HL-60 (cell line): ENCODE results near the gene CSN3.

Experiments
- DNase-seq, 2 experiments: peaks; one replicate each; pipeline ENCODE4 v3.0.0-alpha.2; 2010 to 2020; ENCODE audit warnings: low read depth in 1 of 2, low spot score in 1 of 2
- H3K27ac ChIP-seq: fragments of 250-450 bp; sonication (Bioruptor Pico); replicated peaks from 2 replicates; pipeline ENCODE4 v1.5.1; 2020; ENCODE audit warnings: mild to moderate bottlenecking, moderate library complexity
- H3K27me3 ChIP-seq: fragments of 250-450 bp; sonication (Bioruptor Pico); 2 replicates; pipeline ENCODE4 v1.5.1; 2021; ENCODE audit warnings: mild to moderate bottlenecking, moderate library complexity; ENCODE audit not compliant: insufficient read depth, poor library complexity, severe bottlenecking
- H3K4me3 ChIP-seq: replicated peaks from 2 replicates; pipeline ENCODE4 v1.5.1; 2011; ENCODE audit warnings: mild to moderate bottlenecking, control low read depth, low read length; ENCODE audit not compliant: insufficient read depth
- GABPA ChIP-seq: IDR thresholded peaks from 2 replicates; pipeline ENCODE4 v1.6.1; 2012; ENCODE audit warnings: low read depth
- POLR2AphosphoS5 ChIP-seq: IDR thresholded peaks from 2 replicates; pipeline ENCODE4 v1.6.1; 2012; ENCODE audit warnings: low read depth
- SPI1 ChIP-seq: IDR thresholded peaks from 2 replicates; pipeline ENCODE4 v1.6.1; 2012; ENCODE audit warnings: low read depth, mild to moderate bottlenecking, borderline replicate concordance
- TF ChIP-seq, protein P1 (sequence below): IDR thresholded peaks from 2 replicates; pipeline ENCODE4 v1.6.1; 2012; ENCODE audit warnings: low read depth; ENCODE audit not compliant: insufficient replicate concordance
- TF ChIP-seq, protein P2 (sequence below): IDR thresholded peaks from one replicate; pipeline ENCODE4 v1.5.1; 2011; ENCODE audit warnings: low read length, control low read depth, inconsistent platforms; ENCODE audit not compliant: insufficient read depth

CSN3 gene

DNA sequence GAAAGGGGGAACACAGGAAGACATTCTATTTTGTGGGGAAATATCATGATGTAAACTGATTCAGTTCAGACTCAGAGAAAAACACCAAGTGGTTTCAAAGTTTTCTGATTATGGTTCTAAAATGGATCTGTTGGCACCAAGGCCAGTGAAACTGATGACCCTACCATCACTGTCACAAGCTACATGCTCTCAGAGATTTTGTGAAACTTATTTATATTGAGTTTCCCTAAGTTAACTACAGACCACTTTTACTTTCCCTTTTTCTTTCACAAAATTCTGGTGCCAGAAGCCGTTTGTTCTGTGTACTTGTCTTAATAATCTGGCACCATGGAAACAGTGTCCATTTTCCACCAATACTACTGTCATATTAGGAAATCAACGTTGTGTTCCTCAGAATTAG is 48.9 kb downstream of the CSN3 start:
- TF ChIP-seq, protein P1, sequence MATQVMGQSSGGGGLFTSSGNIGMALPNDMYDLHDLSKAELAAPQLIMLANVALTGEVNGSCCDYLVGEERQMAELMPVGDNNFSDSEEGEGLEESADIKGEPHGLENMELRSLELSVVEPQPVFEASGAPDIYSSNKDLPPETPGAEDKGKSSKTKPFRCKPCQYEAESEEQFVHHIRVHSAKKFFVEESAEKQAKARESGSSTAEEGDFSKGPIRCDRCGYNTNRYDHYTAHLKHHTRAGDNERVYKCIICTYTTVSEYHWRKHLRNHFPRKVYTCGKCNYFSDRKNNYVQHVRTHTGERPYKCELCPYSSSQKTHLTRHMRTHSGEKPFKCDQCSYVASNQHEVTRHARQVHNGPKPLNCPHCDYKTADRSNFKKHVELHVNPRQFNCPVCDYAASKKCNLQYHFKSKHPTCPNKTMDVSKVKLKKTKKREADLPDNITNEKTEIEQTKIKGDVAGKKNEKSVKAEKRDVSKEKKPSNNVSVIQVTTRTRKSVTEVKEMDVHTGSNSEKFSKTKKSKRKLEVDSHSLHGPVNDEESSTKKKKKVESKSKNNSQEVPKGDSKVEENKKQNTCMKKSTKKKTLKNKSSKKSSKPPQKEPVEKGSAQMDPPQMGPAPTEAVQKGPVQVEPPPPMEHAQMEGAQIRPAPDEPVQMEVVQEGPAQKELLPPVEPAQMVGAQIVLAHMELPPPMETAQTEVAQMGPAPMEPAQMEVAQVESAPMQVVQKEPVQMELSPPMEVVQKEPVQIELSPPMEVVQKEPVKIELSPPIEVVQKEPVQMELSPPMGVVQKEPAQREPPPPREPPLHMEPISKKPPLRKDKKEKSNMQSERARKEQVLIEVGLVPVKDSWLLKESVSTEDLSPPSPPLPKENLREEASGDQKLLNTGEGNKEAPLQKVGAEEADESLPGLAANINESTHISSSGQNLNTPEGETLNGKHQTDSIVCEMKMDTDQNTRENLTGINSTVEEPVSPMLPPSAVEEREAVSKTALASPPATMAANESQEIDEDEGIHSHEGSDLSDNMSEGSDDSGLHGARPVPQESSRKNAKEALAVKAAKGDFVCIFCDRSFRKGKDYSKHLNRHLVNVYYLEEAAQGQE, result no peak
- TF ChIP-seq GABPA (no peak), POLR2AphosphoS5 (no peak), SPI1 (no peak)
- TF ChIP-seq, protein P2, sequence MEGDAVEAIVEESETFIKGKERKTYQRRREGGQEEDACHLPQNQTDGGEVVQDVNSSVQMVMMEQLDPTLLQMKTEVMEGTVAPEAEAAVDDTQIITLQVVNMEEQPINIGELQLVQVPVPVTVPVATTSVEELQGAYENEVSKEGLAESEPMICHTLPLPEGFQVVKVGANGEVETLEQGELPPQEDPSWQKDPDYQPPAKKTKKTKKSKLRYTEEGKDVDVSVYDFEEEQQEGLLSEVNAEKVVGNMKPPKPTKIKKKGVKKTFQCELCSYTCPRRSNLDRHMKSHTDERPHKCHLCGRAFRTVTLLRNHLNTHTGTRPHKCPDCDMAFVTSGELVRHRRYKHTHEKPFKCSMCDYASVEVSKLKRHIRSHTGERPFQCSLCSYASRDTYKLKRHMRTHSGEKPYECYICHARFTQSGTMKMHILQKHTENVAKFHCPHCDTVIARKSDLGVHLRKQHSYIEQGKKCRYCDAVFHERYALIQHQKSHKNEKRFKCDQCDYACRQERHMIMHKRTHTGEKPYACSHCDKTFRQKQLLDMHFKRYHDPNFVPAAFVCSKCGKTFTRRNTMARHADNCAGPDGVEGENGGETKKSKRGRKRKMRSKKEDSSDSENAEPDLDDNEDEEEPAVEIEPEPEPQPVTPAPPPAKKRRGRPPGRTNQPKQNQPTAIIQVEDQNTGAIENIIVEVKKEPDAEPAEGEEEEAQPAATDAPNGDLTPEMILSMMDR, result no peak
- H3K4me3 ChIP-seq, result no peak overlapping the region

DNA sequence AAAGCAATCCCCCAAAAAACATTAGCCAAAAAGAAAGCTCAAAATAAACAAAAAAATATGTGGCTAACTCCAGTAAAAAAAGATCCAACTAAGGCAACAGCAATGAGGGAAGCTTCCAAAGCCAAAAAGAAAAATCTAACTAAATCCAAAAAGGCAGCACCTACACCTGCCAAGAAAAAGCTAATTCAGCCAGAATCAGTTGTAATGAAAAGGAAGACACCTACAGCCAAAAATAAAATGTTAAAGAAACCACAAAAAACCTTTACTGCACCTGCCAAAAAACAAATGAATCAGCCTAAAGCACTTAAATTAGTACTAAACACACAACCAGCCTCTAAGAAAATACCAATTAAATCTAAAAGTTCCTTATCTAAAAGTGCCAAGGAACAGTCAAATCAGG is 55.2 kb downstream of the CSN3 start:
- H3K4me3 ChIP-seq, result no peak overlapping the region
- TF ChIP-seq POLR2AphosphoS5 (no peak), GABPA (no peak), SPI1 (no peak)
- TF ChIP-seq, protein P2, result no peak
- TF ChIP-seq, protein P1, result no peak
- DNase-seq, result no peak

More for the DNA sequence above, 48.9 kb downstream of the CSN3 start:
- no peaks in the 10 kb centered on the region for H3K27me3 ChIP-seq
- H3K27ac ChIP-seq, result no peak overlapping the region
- no peak for DNase-seq

DNA sequence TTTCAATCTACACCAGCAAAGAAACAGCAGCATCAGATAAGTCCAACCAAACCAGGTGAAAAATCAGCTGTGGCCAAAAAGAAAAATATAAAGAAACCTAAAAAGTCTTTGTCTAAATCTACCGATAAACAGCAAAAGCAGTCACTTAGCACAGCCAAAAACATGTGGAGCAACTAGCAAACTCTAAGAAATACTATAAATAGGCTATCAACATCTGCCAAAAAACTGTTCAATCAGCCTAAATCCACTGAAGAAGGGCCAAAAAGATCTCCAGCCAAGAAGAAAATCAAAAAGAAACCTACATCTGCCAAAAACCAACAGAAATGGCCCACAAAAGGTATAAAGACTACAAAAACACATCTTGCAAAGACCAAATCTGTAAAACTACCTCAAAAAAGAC is 55.7 kb downstream of the CSN3 start:
- Histone ChIP-seq H3K27ac (no peak overlapping the region), H3K27me3 (no peaks in the 10 kb centered on the region), H3K4me3 (no peak overlapping the region)
- TF ChIP-seq, protein P2, result no peak
- TF ChIP-seq, protein P1, result no peak
- TF ChIP-seq POLR2AphosphoS5, result no peak
- no peak for TF ChIP-seq SPI1
- TF ChIP-seq GABPA, result no peak
- no peak for DNase-seq

More for the DNA sequence above, 55.2 kb downstream of the CSN3 start:
- Histone ChIP-seq H3K27me3 (no peaks in the 10 kb centered on the region), H3K27ac (no peak overlapping the region)
